VCaP (cell line): Measurements from ENCODE around the gene SAFB.

Experiments
- H3K27ac ChIP-seq: fragments of 450-650 bp; 2 replicates; pipeline ENCODE4 v1.5.1; 2017
- TF ChIP-seq, protein P1 (sequence below): fragments of 450-650 bp; conservative IDR thresholded peaks from 2 replicates; pipeline ENCODE4 v1.5.1; 2017; ENCODE audit warnings: mild to moderate bottlenecking, moderate library complexity

Gene SAFB

DNA sequence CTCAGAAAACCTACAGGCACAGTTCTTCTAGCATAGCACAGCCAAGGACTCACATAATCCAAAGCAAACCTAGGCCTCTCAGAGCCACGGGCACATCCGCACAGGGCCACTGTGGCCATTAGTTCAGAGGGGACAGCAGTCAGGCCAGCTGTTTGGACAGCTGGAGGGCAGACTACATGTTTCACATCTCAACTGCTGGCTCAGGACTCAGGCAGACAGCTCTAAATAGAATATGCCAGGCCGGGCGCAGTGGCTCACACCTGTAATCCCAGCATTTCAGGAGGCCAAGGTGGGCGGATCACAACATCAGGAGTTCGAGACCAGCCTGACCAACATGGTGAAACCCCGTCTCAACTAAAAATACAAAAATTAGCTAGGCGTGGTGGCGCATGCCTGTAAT, 27.1 kb upstream of the SAFB start:
- TF ChIP-seq, protein P1, sequence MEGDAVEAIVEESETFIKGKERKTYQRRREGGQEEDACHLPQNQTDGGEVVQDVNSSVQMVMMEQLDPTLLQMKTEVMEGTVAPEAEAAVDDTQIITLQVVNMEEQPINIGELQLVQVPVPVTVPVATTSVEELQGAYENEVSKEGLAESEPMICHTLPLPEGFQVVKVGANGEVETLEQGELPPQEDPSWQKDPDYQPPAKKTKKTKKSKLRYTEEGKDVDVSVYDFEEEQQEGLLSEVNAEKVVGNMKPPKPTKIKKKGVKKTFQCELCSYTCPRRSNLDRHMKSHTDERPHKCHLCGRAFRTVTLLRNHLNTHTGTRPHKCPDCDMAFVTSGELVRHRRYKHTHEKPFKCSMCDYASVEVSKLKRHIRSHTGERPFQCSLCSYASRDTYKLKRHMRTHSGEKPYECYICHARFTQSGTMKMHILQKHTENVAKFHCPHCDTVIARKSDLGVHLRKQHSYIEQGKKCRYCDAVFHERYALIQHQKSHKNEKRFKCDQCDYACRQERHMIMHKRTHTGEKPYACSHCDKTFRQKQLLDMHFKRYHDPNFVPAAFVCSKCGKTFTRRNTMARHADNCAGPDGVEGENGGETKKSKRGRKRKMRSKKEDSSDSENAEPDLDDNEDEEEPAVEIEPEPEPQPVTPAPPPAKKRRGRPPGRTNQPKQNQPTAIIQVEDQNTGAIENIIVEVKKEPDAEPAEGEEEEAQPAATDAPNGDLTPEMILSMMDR, result no peak

DNA sequence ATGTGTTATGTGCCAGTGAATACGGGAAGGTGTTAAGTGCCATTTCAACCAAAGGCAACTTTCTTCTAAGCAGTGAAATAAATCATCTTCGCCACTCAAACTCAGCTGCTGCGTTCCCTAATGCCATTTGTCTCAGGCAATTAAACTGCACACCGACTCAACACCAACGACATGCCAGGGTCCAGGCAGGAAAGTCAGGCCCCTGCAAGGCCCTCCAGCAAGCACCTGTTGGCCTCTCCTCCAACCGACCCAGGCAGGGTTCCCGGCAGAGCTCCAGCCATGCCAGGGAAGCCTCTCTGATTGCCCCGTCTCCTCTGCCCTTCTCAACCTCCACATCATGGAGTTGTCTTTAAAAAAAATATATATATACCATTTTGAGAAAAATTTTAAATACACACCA, 22.1 kb upstream of the SAFB start:
- TF ChIP-seq, protein P1, result no peak
- no peak overlapping the region for H3K27ac ChIP-seq

More for the DNA sequence above, 27.1 kb upstream of the SAFB start:
- H3K27ac ChIP-seq, result no peak overlapping the region

DNA sequence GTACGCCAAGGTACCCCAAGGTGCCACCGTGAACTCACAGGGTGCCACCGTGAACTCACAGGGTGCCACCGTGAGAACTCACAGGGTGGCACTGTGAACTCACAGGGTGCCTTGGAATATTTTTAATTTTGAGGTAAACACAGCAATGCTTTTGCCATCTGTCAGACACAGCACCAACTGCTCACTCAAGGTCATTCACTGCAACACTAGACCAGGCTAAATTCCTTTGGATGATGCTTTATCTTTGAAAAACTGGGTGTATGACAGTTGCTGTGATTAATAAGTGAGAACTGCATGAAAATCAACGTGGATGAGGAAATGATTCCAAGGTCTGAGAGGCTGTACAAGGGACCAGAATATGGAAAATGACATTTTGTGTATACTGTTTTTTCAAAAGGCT, 19.3 kb upstream of the SAFB start:
- TF ChIP-seq, protein P1, result no peak
- no peak overlapping the region for H3K27ac ChIP-seq

DNA sequence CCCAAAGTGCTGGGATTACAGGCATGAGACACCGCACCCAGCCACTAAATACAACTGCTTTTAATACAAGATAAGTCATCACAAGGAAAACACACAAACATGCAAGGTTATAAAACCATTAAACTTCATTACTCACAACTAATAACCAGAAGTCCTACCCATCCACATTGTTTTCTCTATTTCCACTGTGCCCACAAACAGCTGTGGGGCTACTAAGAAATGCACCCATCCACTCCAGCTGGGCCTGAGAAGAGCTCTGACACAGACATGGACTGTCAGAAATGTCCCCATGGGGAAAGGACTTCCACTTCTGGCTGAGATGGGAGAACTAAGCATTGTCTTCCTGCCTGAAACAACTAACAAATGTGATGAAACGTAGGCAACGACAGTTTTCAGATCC, 17.5 kb upstream of the SAFB start:
- no peak overlapping the region for H3K27ac ChIP-seq
- TF ChIP-seq, protein P1, result no peak

DNA sequence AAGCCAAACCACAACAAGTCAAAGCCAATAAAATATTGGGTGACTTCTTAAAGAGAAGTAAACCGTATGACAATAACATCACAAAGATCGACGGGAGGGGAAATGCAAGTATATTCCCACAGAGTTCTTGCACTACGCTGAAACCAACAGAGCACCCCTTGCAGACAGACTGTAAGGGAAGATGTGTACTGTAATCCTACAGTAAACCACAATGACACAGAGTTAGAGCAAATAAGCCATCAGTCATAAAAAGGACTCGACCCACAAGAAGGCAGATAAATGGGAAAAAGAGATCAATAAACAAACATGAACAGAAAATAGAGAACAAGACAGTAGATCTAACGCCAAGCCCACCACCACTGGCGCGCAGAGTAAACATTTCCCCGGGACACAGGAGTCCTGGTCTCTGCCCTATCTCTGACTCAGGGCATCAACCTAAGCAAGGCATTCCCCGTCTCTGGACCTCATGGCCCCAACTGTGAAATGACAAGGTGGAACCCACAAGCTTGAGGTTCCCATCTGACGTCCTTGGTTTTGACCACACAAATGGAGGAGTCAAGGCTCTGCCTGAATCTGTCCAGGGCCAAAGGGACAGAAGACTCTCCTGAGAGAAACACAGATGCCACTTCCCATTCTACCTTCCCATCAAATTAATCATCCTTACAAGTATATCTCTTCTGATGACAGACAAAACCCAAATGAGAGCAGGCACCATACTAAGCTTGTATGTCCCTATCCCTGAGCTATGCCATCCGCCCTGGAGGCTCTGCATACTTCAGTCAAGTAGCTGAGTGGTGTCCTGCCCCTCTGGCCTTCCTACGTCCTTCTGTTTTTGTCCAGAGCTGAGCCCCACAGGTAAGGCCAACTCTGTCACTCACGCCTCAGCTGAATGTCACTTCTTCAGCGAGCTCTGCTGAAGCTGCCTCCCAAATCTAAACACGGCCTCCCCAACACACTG, 15.3 kb upstream of the SAFB start:
- TF ChIP-seq, protein P1, result no peak
- peak overlapping the region; percentile 62 for H3K27ac ChIP-seq

DNA sequence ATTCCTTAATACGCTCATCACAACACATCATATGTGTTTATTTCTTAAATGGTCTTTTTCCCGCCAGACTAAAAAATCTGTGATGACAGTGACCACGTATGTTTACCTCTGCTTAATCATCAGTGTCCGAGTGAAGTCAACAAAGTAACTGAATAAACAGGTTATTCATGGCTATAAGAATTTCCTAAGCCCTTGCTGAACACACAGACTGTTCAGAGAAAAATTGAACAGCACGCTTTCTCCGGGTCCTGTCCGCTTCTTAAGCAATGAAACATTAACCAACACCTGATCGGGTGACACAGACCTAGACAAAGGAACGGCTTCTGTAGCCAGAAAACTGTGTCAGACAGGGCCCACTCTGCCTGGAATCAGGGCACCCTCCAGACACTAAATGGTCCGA, 14.6 kb upstream of the SAFB start:
- TF ChIP-seq, protein P1, result no peak
- H3K27ac ChIP-seq, result peak overlapping the region; percentile 62

DNA sequence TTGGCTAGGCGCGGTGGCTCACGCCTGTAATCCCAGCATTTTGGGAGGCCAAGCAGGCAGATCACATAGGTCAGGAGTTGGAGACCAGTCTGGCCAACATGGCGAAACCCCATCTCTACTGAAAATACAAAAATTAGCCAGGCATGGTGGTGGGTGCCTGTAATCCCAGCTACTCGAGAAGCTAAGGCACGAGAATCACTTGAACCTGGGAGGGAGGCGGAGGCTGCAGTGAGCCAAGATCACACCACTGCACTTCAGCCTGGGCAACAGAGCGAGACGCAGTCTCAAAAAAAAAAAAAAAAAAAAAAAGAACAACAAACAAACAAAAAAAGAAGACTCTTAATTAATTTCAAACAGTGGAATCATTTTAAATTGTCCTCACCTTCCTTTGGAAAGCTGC, 14.1 kb upstream of the SAFB start:
- H3K27ac ChIP-seq, result peak overlapping the region; percentile 62

DNA sequence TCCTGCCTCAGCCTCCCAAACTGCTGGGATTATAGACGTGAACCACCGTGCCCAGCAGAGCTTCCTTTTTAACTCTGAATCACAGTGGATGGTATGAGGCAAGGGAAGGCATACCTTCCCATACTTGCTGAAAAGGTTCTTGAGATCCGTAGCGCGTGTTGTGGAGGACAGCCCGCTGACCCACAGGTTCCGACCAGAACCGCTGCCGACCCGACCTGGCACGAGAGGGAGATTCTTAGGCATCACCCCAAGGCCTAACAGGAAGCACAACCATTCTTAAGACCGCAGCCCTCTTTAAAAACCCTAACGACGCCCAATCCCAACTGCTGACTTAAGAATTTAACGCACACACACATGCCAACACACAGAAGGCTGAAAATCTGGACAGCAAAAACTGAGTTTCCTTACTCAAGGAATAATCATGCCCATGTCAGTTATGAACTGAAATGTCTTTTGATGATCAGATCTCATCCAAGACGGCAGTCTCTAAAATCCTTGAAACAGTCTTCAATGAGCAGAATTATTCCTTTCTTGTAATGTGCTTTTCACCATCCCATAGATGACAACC, 12.9 kb upstream of the SAFB start:
- peak overlapping the region; percentile 62; the same call in 1 of the 2 replicates for H3K27ac ChIP-seq
- TF ChIP-seq, protein P1, result no peak
